ENCODE measurements around the gene ARHGEF5. TPM values are rescaled to one million over a fixed set of nuclear protein-coding genes. Genes with fewer than 3 reads are reported as not detected.

ARHGEF5 gene
- total and polyA plus RNA-seq, 2 of the 13 experiments (the other 11 are each of a cell fraction or from before 2014, with no cell fraction given) = 1.2 to 1.3 TPM

DNA sequence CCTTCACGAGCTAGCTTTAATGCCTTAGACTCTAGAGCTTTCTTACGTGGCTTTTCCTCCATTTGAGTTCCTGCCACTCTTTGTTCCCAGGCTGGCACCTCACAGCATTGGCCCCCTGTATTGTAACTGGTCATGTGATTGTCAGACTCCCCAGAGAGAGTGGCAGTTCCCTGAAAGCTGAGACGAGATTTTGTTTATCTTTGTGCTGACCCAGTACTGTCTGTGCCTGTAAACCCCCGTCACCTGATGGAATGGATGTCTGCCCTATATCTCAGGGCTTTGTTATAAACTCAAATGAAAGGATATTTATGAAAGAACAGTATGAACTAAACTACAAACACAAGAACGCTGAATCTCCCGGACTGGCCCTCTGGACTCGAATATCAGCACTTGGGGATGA lies 35.3 kb downstream of the ARHGEF5 start (continued):
- TF ChIP-seq, protein P1, sequence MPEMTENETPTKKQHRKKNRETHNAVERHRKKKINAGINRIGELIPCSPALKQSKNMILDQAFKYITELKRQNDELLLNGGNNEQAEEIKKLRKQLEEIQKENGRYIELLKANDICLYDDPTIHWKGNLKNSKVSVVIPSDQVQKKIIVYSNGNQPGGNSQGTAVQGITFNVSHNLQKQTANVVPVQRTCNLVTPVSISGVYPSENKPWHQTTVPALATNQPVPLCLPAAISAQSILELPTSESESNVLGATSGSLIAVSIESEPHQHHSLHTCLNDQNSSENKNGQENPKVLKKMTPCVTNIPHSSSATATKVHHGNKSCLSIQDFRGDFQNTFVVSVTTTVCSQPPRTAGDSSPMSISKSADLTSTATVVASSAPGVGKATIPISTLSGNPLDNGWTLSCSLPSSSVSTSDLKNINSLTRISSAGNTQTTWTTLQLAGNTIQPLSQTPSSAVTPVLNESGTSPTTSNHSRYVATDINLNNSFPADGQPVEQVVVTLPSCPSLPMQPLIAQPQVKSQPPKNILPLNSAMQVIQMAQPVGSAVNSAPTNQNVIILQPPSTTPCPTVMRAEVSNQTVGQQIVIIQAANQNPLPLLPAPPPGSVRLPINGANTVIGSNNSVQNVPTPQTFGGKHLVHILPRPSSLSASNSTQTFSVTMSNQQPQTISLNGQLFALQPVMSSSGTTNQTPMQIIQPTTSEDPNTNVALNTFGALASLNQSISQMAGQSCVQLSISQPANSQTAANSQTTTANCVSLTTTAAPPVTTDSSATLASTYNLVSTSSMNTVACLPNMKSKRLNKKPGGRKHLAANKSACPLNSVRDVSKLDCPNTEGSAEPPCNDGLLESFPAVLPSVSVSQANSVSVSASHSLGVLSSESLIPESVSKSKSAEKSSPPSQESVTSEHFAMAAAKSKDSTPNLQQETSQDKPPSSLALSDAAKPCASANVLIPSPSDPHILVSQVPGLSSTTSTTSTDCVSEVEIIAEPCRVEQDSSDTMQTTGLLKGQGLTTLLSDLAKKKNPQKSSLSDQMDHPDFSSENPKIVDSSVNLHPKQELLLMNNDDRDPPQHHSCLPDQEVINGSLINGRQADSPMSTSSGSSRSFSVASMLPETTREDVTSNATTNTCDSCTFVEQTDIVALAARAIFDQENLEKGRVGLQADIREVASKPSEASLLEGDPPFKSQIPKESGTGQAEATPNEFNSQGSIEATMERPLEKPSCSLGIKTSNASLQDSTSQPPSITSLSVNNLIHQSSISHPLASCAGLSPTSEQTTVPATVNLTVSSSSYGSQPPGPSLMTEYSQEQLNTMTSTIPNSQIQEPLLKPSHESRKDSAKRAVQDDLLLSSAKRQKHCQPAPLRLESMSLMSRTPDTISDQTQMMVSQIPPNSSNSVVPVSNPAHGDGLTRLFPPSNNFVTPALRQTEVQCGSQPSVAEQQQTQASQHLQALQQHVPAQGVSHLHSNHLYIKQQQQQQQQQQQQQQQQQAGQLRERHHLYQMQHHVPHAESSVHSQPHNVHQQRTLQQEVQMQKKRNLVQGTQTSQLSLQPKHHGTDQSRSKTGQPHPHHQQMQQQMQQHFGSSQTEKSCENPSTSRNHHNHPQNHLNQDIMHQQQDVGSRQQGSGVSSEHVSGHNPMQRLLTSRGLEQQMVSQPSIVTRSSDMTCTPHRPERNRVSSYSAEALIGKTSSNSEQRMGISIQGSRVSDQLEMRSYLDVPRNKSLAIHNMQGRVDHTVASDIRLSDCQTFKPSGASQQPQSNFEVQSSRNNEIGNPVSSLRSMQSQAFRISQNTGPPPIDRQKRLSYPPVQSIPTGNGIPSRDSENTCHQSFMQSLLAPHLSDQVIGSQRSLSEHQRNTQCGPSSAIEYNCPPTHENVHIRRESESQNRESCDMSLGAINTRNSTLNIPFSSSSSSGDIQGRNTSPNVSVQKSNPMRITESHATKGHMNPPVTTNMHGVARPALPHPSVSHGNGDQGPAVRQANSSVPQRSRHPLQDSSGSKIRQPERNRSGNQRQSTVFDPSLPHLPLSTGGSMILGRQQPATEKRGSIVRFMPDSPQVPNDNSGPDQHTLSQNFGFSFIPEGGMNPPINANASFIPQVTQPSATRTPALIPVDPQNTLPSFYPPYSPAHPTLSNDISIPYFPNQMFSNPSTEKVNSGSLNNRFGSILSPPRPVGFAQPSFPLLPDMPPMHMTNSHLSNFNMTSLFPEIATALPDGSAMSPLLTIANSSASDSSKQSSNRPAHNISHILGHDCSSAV (CRISPR knock-in tag; IDR thresholded peaks at IDR 0.05; ENCODE audit: borderline replicate concordance) = no peak
- TF ChIP-seq RBFOX2 (IDR thresholded peaks at IDR 0.05; ENCODE audit: low read depth, low read length) (no peak), ZNF484 (CRISPR knock-in tag; IDR thresholded peaks at IDR 0.05; ENCODE audit: borderline replicate concordance, low read depth) (no peak), ZNF607 (CRISPR knock-in tag; IDR thresholded peaks at IDR 0.05; ENCODE audit: borderline replicate concordance) (no peak)
- TF ChIP-seq, protein P2, sequence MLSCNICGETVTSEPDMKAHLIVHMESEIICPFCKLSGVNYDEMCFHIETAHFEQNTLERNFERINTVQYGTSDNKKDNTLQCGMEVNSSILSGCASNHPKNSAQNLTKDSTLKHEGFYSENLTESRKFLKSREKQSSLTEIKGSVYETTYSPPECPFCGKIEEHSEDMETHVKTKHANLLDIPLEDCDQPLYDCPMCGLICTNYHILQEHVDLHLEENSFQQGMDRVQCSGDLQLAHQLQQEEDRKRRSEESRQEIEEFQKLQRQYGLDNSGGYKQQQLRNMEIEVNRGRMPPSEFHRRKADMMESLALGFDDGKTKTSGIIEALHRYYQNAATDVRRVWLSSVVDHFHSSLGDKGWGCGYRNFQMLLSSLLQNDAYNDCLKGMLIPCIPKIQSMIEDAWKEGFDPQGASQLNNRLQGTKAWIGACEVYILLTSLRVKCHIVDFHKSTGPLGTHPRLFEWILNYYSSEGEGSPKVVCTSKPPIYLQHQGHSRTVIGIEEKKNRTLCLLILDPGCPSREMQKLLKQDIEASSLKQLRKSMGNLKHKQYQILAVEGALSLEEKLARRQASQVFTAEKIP (CRISPR knock-in tag; IDR thresholded peaks at IDR 0.05; ENCODE audit: borderline replicate concordance) = no peak
- TF ChIP-seq, protein P3, sequence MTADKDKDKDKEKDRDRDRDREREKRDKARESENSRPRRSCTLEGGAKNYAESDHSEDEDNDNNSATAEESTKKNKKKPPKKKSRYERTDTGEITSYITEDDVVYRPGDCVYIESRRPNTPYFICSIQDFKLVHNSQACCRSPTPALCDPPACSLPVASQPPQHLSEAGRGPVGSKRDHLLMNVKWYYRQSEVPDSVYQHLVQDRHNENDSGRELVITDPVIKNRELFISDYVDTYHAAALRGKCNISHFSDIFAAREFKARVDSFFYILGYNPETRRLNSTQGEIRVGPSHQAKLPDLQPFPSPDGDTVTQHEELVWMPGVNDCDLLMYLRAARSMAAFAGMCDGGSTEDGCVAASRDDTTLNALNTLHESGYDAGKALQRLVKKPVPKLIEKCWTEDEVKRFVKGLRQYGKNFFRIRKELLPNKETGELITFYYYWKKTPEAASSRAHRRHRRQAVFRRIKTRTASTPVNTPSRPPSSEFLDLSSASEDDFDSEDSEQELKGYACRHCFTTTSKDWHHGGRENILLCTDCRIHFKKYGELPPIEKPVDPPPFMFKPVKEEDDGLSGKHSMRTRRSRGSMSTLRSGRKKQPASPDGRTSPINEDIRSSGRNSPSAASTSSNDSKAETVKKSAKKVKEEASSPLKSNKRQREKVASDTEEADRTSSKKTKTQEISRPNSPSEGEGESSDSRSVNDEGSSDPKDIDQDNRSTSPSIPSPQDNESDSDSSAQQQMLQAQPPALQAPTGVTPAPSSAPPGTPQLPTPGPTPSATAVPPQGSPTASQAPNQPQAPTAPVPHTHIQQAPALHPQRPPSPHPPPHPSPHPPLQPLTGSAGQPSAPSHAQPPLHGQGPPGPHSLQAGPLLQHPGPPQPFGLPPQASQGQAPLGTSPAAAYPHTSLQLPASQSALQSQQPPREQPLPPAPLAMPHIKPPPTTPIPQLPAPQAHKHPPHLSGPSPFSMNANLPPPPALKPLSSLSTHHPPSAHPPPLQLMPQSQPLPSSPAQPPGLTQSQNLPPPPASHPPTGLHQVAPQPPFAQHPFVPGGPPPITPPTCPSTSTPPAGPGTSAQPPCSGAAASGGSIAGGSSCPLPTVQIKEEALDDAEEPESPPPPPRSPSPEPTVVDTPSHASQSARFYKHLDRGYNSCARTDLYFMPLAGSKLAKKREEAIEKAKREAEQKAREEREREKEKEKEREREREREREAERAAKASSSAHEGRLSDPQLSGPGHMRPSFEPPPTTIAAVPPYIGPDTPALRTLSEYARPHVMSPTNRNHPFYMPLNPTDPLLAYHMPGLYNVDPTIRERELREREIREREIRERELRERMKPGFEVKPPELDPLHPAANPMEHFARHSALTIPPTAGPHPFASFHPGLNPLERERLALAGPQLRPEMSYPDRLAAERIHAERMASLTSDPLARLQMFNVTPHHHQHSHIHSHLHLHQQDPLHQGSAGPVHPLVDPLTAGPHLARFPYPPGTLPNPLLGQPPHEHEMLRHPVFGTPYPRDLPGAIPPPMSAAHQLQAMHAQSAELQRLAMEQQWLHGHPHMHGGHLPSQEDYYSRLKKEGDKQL (CRISPR knock-in tag; IDR thresholded peaks at IDR 0.05; ENCODE audit: low read depth) = no peak
